A549 (cell line): Measurements from ENCODE around the gene SLC35A1. TPM values are rescaled to one million over a fixed set of nuclear protein-coding genes. Genes with fewer than 3 reads are reported as not detected.

Experiments
- ATAC-seq, 2 experiments: fragments of 200-7000 bp in 1 of 2; fragments of >200 bp in 1 of 2; cut with Nextera tagmentation in 1 of 2; cut with Tn5 transposase in 1 of 2; 3 replicates each; pipeline versions ENCODE4 v1.8.0 to v1.9.1; 2018 to 2020; ENCODE audit warnings: mild to moderate bottlenecking in 1 of 2, moderate library complexity in 1 of 2
- CTCF ChIA-PET: fragments of 300-600 bp; sonication (Branson Sonifier 250); formaldehyde crosslinking; extraction: SDS; loops from one replicate; lab custom pipeline; 2021; ENCODE audit warnings: antibody characterized with exemption, inconsistent platforms; lab: Yijun Ruan, JAX
- POLR2A ChIA-PET: fragments of 350-600 bp; formaldehyde crosslinking; extraction: SDS; loops from one replicate; lab custom pipeline; 2021; ENCODE audit warnings: antibody characterized with exemption, inconsistent platforms; lab: Yijun Ruan, JAX
- DNase-seq, 2 experiments: peaks; one replicate each; pipeline versions ENCODE4 v3.0.0 to v3.0.0-alpha.2; 2011 to 2016; ENCODE audit warnings: low read depth in 1 of 2, low spot score in 1 of 2
- FAIRE-seq: peaks from 2 replicates; lab custom pipeline; 2011; peaks lifted over from hg19 to GRCh38; lab: Jason Lieb, UNC
- H3K27ac ChIP-seq, 2 experiments: fragments of >200 bp; sonication (Bioruptor Twin); formaldehyde crosslinking; 3 replicates each; pipeline ENCODE4 v1.5.1; 2016 to 2017
- H3K4me1 ChIP-seq: fragments of >200 bp; sonication (Bioruptor Twin); formaldehyde crosslinking; 3 replicates; pipeline ENCODE4 v1.6.1; 2016
- H3K4me2 ChIP-seq: fragments of >200 bp; sonication (Bioruptor Twin); formaldehyde crosslinking; 3 replicates; pipeline ENCODE4 v1.6.1; 2016
- H3K4me3 ChIP-seq: fragments of >200 bp; sonication (Bioruptor Twin); formaldehyde crosslinking; 3 replicates; pipeline ENCODE4 v1.5.1; 2016
- H3K9me3 ChIP-seq: fragments of >200 bp; sonication (Bioruptor Twin); formaldehyde crosslinking; 3 replicates; pipeline ENCODE4 v1.6.1; 2016
- BCL3 ChIP-seq: fragments of >200 bp; sonication (Bioruptor Twin); formaldehyde crosslinking; IDR thresholded peaks from 3 replicates; pipeline ENCODE4 v1.6.1; 2016
- BHLHE40 ChIP-seq: IDR thresholded peaks from 2 replicates; pipeline ENCODE4 v1.6.1; 2012; ENCODE audit warnings: low read depth, low read length, inconsistent platforms
- CBX8 ChIP-seq: fragments of 200-600 bp; sonication (generic); IDR thresholded peaks from 2 replicates; pipeline ENCODE4 v1.6.1; 2016
- E2F6 ChIP-seq: IDR thresholded peaks from 2 replicates; pipeline ENCODE4 v1.6.1; 2012; ENCODE audit warnings: low read depth, borderline replicate concordance
- EHF ChIP-seq: fragments of 250-450 bp; sonication (Bioruptor Pico); IDR thresholded peaks from 2 replicates; pipeline ENCODE4 v1.5.0; 2020; ENCODE audit warnings: mild to moderate bottlenecking
- EHMT2 ChIP-seq: fragments of 200-600 bp; sonication (generic); IDR thresholded peaks from 2 replicates; pipeline ENCODE4 v1.6.1; 2016; ENCODE audit warnings: antibody characterized with exemption, low read depth, mild to moderate bottlenecking, moderate library complexity
- EP300 ChIP-seq, 2 experiments: fragments of >200 bp; sonication (Bioruptor Twin); formaldehyde crosslinking; IDR thresholded peaks; 2 replicates in 1 of 2; 3 replicates in 1 of 2; pipeline ENCODE4 v1.6.1; 2016 to 2017
- FOSB ChIP-seq: fragments of 250-450 bp; sonication (Bioruptor Pico); IDR thresholded peaks from 2 replicates; pipeline ENCODE4 v1.5.0; 2020; ENCODE audit warnings: mild to moderate bottlenecking, moderate library complexity
- FOSL2 ChIP-seq, 2 experiments: fragments of 450-650 bp in 1 of 2; fragments of >200 bp in 1 of 2; sonication (Bioruptor Twin) in 1 of 2; formaldehyde crosslinking; IDR thresholded peaks; 2 replicates each; pipeline versions ENCODE4 v1.5.0 to v1.6.1; 2016 to 2020; ENCODE audit warnings: mild to moderate bottlenecking in 1 of 2, moderate library complexity in 1 of 2
- FOXS1 ChIP-seq: fragments of 250-450 bp; sonication (Bioruptor Pico); IDR thresholded peaks from 2 replicates; pipeline ENCODE4 v1.5.0; 2020; ENCODE audit warnings: mild to moderate bottlenecking, moderate library complexity
- HDAC2 ChIP-seq: fragments of 200-600 bp; sonication (generic); IDR thresholded peaks from 2 replicates; pipeline ENCODE4 v1.6.1; 2016
- HES2 ChIP-seq: fragments of >200 bp; sonication (Bioruptor Twin); formaldehyde crosslinking; IDR thresholded peaks from 2 replicates; pipeline ENCODE4 v1.6.1; 2016
- HEYL ChIP-seq: fragments of 250-450 bp; sonication (Bioruptor Pico); IDR thresholded peaks from 2 replicates; pipeline ENCODE4 v1.8.0; 2021; ENCODE audit warnings: mild to moderate bottlenecking, moderate library complexity
- HMGXB4 ChIP-seq: fragments of 250-450 bp; sonication (Bioruptor Pico); IDR thresholded peaks from 2 replicates; pipeline ENCODE4 v1.5.0; 2021; ENCODE audit warnings: mild to moderate bottlenecking, moderate library complexity, borderline replicate concordance
- JUN ChIP-seq, 2 experiments: fragments of >200 bp; sonication (Bioruptor Twin); formaldehyde crosslinking; IDR thresholded peaks; 2 replicates in 1 of 2; 3 replicates in 1 of 2; pipeline ENCODE4 v1.6.1; 2016 to 2017
- KDM5A ChIP-seq: fragments of 200-600 bp; sonication (generic); IDR thresholded peaks from 2 replicates; pipeline ENCODE4 v1.6.1; 2016; ENCODE audit warnings: antibody characterized with exemption, mild to moderate bottlenecking
- MAX ChIP-seq: IDR thresholded peaks from 2 replicates; pipeline ENCODE4 v1.6.1; 2012
- MYC ChIP-seq: IDR thresholded peaks from 2 replicates; pipeline ENCODE4 v1.6.1; 2012; ENCODE audit warnings: mild to moderate bottlenecking, inconsistent platforms, low read length, improper control_type of control experiment, borderline replicate concordance
- NPAS2 ChIP-seq: fragments of 250-450 bp; sonication (Bioruptor Pico); IDR thresholded peaks from 2 replicates; pipeline ENCODE4 v1.8.0; 2022; ENCODE audit warnings: mild to moderate bottlenecking, moderate library complexity, borderline replicate concordance
- NR3C1 ChIP-seq: fragments of >200 bp; sonication (Bioruptor Twin); formaldehyde crosslinking; IDR thresholded peaks from 3 replicates; pipeline ENCODE4 v1.6.1; 2017
- PHF8 ChIP-seq: fragments of 200-600 bp; sonication (generic); IDR thresholded peaks from 2 replicates; pipeline ENCODE4 v1.6.1; 2016; ENCODE audit warnings: low read depth, mild to moderate bottlenecking, antibody characterized with exemption, moderate library complexity, borderline replicate concordance
- RARB ChIP-seq: fragments of 250-450 bp; sonication (Bioruptor Pico); IDR thresholded peaks from 2 replicates; pipeline ENCODE4 v1.8.0; 2021; ENCODE audit warnings: mild to moderate bottlenecking, moderate library complexity
- REST ChIP-seq: fragments of 200-600 bp; sonication (generic); IDR thresholded peaks from 2 replicates; pipeline ENCODE4 v1.6.1; 2016; ENCODE audit warnings: antibody characterized with exemption, mild to moderate bottlenecking, moderate library complexity
- RFX5 ChIP-seq: fragments of 450-650 bp; IDR thresholded peaks from 2 replicates; pipeline ENCODE4 v1.7.1; 2014; ENCODE audit warnings: antibody characterized with exemption, mild to moderate bottlenecking, moderate library complexity
- SMC3 ChIP-seq: fragments of >200 bp; sonication (Bioruptor Twin); formaldehyde crosslinking; IDR thresholded peaks from 3 replicates; pipeline ENCODE4 v1.6.1; 2018; ENCODE audit warnings: inconsistent platforms
- SREBF2 ChIP-seq: fragments of 450-650 bp; IDR thresholded peaks from 2 replicates; pipeline ENCODE4 v1.6.1; 2014; ENCODE audit warnings: mild to moderate bottlenecking, moderate library complexity
- TP53 ChIP-seq: fragments of 250-450 bp; sonication (Bioruptor Pico); IDR thresholded peaks from 2 replicates; pipeline ENCODE4 v1.5.0; 2021; ENCODE audit warnings: mild to moderate bottlenecking, moderate library complexity
- ZNF302 ChIP-seq: fragments of 250-450 bp; sonication (Bioruptor Pico); IDR thresholded peaks from 2 replicates; pipeline ENCODE4 v1.9.0; 2021; ENCODE audit warnings: inconsistent platforms, mild to moderate bottlenecking, moderate library complexity
- ZSCAN20 ChIP-seq: fragments of 250-450 bp; sonication (Bioruptor Pico); IDR thresholded peaks from 2 replicates; pipeline ENCODE4 v1.8.0; 2022; ENCODE audit warnings: mild to moderate bottlenecking, moderate library complexity
- WGBS: methylation state at CpG from one replicate; pipeline ENCODE4 v1.1.6; 2017; ENCODE audit errors: missing lambda C conversion rate; 5-methylcytosine and 5-hydroxymethylcytosine counted together
- polyA plus RNA-seq, 4 experiments: library from polyadenylated mRNA; depleted of rRNA in 3 of 4; stranded (reverse); fragments of >200 nt; fragmentation: RNase III in 1 of 4; extraction: RNeasy Plus Mini Kit Qiagen cat#74134 plus additional on column Dnase treatment in 1 of 4; gene quantifications; 2 replicates in 3 of 4; 3 replicates in 1 of 4; pipeline ENCODE4 v1.2.3, GENCODE V29; 2011 to 2017

Gene SLC35A1
- polyA plus RNA-seq, 2 of the 4 experiments (the other 2 are of a cell fraction), result 13.5 to 23.7 TPM

- Histone ChIP-seq H3K9me3 (no peaks in the 10 kb centered on the region), H3K4me1 (no peaks in the 10 kb centered on the region), H3K27ac (no peak overlapping the region), H3K4me2 (no peak overlapping the region), H3K4me3 (no peak overlapping the region)
- FAIRE-seq, result no peak
- TF ChIP-seq FOXS1 (CRISPR knock-in tag) (no peak), JUN (IDR thresholded peaks at IDR 0.05) (no peak), SREBF2 (no peak), BHLHE40 (no peak), BCL3 (no peak), KDM5A (no peak), ZNF302 (no peak), HEYL (CRISPR knock-in tag) (no peak), NPAS2 (CRISPR knock-in tag) (no peak), SMC3 (no peak), EP300 (IDR thresholded peaks at IDR 0.05) (no peak), MAX (no peak), E2F6 (no peak), EHMT2 (no peak), HMGXB4 (CRISPR knock-in tag) (no peak), RARB (no peak), FOSL2 (IDR thresholded peaks at IDR 0.05) (no peak), FOSL2 (CRISPR knock-in tag; IDR thresholded peaks at IDR 0.05) (no peak), HDAC2 (no peak)
- ChIA-PET POLR2A (no interaction called here), CTCF (no interaction called here)
- no peak for ATAC-seq
- DNase-seq, result no peak
- 89% methylated on average over 4 of the region's 4 CpGs for WGBS
Measured at GRCh38 chr6:87540539-87540938, 67.8 kb downstream of the SLC35A1 start.

GRCh38 chr6:87541041-87541440 is 68.3 kb downstream of the SLC35A1 start:
- Histone ChIP-seq H3K4me3 (no peak overlapping the region), H3K27ac (no peak overlapping the region), H3K9me3 (no peaks in the 10 kb centered on the region), H3K4me1 (no peaks in the 10 kb centered on the region), H3K4me2 (no peak overlapping the region)
- POLR2A ChIA-PET, result no interaction called here
- WGBS, result 93% methylated on average over 1 of the region's 1 CpG
- no peak for ATAC-seq
- CTCF ChIA-PET, result no interaction called here
- TF ChIP-seq MYC, result no peak
- no peak for TF ChIP-seq TP53 (CRISPR knock-in tag)
- no peak for TF ChIP-seq RFX5
- no peak for TF ChIP-seq REST
- TF ChIP-seq EP300 (IDR thresholded peaks at IDR 0.05), result no peak
- no peak for TF ChIP-seq ZSCAN20
- no peak for TF ChIP-seq BHLHE40
- no peak for TF ChIP-seq SREBF2
- no peak for TF ChIP-seq EHF
- TF ChIP-seq CBX8, result no peak
- TF ChIP-seq PHF8, result no peak
- no peak for TF ChIP-seq HES2
- TF ChIP-seq BCL3, result no peak
- TF ChIP-seq NR3C1, result no peak
- TF ChIP-seq FOSB, result no peak
- TF ChIP-seq, all 56 proteins: peak for 0
- no peak for DNase-seq
- no peak for FAIRE-seq
